ENCODE measurements around the gene ATRN.

Gene ATRN

DNA sequence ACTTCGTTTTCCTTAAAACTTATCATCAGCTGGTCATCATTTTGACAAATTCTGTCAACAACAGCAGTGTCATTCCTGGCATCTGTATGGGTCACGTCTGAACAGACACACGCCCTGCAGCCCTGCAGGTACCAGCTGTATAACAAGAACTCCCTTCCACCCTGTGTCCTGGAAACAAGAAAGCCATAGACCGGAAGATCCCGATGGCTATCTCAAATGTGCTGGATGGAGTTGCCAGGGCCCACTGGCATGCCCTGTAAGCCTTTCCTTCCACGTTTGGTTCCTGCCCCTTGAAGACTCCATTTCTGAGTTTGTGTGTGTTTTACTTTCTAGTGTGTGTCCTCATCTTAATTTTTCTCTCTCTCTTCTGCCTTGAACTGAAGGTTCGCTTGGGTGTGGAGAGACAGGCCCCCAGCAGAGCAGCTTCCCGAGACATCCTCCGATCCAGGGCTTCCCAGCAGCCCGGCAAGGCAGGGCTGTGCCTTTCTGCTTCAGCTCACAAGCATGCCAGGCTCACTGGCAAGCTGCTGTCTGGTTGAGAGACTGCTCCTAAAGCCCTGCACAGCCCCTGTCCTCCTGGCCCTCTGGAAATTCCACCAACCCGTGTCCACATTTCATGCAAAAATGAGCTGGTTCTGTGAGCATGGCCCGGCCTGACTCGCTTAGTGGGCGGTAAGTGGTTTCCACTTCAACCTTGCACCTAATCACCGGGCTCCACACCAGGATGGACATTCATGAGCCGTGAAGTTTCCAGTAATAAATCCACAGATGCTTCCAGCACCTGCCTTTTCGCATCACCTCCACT lies 183.7 kb downstream of the ATRN start:
- in situ Hi-C loops (cut with MboI; ENCODE audit: low sequenced_read_pairs): no loop called here

DNA sequence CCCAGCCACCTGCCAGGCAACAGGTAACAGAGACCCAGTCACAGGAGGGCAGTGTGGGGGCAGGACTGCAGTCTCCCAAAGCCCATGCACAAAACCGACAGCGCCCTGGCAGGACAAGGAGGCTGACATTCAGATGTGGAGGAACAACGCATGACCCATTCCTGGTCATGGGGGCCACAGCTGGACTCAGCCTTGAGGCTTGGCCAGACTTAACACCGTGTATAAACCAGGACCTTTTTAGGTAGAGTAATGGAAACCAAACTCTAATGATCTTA lies 184.2 kb downstream of the ATRN start:
- in situ Hi-C loops (cut with MboI; ENCODE audit: low sequenced_read_pairs): no loop called here

DNA sequence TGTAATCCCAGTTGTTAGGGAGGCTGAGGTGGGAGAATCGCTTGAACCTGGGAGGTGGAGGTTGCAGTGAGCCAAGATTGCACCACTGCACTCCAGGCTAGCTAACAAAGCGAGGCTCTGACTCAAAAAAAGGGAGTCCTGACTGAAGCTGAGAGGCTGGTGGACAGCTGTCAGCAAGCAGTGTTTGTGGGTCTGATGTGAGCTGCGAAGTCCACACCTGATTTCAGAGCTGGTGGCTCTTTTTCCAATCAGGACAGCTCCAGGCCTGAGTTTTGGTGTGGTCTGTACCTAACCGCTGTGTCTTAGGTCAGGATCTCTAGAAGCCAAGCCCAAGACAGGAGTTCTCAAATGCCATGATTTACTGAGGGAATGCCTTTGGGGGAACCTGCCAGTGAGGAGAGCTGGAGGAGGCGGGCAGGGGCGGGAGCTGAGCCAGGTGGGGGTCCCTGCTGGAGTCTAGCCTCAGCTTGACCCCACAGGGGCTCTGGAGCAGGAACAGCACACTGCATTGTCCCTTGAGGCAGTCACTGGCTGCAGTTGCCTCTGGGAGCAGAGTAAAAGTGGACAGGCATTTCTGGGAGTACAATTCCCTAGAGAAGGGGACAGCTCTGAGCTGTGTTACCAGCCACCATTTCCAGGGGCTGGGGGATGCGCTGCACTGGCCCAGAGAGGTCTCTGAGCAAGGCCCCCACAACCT lies 187.3 kb downstream of the ATRN start:
- in situ Hi-C loops (cut with MboI; ENCODE audit: low sequenced_read_pairs): no loop called here

DNA sequence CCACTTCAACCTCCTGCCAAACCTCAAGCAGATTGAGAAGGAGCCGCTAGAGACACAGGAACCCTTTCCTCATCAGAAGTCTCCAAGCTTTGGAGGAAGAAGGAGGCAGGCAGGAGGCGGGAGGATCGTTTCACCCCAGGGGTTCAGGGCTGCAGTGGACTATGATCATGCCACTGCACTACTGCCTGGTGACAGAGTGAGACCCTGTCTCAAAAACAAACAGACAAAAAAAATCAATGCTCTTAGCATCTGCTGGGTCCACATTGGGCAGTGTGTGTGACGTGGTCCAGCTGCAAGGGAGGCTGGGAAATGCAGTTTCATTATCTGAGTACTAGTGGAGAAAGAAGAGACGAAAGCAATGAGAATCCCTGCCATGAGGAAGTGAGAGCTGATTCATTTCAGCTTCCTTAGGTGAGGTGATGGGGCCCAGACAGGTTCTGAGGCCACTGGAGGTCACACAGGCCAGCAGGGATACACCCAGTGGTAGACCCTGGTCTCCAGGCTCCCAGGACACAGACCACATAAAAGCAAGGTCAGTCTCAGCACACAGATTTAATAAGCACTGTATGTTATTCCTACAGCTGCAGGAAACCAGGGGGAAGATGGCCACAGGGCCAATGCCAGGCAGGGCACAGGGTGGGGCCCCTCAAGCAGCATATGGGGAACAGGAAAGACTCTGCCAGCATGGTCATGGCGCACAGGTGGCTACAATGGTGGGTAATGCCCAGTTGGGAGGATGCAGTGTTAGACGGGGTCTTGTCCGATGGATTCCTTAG lies 188.1 kb downstream of the ATRN start:
- in situ Hi-C loops (cut with MboI; ENCODE audit: low sequenced_read_pairs): no loop called here

DNA sequence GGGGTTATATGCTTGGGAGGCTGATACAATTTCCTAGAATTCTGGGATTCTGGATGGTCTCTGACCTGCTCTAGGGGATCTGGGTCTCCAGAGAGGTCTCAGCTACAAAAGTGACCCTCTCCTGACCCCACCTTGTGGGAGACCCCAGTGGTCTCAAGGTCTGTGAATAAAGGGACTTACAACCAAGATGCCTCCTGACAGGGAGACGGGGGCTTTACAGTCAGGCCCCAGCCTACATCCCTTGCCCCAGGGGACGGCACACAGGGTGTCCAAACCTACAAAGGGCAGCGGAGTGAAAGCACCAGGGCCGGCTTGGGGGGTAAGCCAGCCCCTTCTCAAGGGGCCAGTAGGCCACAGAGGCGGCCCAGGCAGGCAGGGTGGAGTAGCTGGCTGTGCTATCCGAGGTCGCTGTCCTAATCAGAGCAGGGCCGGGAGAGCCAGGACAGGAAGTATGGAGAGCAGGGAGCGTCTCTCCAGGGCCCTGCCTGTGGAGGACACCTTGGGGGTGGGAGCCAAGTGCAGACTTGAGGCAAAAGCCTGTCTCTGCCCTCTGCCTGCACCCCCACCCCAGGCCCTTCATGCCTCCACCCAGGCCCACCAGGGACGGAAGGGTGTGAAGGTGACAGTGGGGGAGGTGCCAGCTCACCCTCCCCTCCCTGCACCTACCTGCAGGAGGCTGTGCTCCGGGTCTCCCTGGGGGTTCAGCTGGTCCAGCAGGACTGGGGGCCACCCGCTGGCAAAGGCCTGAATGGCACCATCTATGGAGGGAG lies 188.9 kb downstream of the ATRN start:
- in situ Hi-C loops (cut with MboI; ENCODE audit: low sequenced_read_pairs): no loop called here

DNA sequence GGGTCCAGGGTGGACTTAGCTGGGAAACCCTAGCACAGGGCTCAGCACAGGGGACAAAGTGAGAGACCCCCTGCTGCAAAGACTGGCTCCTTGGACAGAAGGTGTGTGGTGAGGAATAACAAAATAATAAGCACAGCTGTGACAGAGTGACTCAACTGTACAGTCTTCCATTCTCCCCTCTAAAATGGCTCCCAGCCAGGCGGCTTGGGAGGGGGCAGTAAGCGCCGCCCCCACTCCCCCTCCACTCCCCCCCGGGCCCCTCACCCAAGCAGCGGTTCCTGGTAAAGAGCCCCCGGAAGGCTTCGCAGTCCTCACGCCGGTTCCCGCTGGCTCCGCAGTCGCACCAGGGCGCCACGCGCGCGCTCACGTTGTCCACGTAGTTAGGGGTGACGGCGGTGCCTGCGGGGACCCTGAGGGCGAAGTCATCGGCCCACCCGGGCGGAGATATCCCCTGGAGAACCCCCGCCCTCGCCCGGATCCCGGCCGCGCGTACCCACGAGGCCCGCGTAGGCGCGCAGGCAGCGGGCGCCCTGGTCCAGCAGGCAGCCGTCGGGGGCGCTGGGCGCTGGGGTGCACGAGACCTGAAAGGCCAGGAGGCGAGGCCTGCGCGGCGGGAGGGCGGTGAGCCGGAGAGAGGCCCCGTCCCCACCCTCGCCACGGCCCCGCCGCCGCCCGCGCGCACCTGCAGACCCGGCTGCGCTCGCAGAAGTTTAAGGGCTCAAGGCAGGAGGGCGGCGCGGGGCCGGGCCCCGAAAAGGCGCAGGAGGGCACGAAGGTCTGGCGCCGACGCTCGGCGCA lies 189.6 kb downstream of the ATRN start:
- in situ Hi-C loops (cut with MboI; ENCODE audit: low sequenced_read_pairs): no loop called here

DNA sequence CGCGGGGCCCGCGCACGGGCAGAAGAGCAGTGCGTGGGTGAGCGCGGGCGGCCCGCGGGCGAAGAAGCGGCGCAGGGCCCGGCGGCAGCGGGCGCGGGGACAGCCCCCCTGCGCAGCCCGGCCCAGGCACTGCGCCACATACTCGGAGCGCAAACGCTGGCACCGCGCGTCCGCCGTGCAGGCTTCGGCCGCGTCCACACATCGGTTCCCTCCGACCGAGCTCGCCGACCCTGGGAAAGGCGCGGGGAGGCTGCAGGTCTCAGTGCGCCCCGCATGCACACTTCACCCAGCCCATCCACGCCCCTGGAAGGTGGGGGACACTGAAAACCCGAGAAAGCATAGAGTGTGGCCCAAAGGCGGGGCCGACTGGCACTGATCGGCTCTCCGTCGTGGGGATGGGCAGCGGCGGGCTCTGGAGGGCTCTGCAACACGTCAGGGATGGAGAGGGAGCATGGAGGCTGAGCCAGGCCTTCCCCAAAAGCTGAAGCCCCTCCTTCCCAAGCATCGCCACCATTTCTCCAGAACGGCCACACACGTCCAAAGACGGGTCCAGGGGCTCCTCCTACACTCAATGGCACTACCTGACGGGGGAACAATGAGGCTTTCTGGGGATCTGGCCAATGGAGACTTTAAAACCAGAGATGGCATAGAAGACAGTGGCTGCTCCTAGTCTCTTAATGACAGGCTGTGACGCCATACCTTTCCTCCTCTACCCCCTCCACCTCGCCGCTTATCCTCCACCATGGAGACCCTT lies 190.4 kb downstream of the ATRN start:
- in situ Hi-C loops (cut with MboI; ENCODE audit: low sequenced_read_pairs): no loop called here

DNA sequence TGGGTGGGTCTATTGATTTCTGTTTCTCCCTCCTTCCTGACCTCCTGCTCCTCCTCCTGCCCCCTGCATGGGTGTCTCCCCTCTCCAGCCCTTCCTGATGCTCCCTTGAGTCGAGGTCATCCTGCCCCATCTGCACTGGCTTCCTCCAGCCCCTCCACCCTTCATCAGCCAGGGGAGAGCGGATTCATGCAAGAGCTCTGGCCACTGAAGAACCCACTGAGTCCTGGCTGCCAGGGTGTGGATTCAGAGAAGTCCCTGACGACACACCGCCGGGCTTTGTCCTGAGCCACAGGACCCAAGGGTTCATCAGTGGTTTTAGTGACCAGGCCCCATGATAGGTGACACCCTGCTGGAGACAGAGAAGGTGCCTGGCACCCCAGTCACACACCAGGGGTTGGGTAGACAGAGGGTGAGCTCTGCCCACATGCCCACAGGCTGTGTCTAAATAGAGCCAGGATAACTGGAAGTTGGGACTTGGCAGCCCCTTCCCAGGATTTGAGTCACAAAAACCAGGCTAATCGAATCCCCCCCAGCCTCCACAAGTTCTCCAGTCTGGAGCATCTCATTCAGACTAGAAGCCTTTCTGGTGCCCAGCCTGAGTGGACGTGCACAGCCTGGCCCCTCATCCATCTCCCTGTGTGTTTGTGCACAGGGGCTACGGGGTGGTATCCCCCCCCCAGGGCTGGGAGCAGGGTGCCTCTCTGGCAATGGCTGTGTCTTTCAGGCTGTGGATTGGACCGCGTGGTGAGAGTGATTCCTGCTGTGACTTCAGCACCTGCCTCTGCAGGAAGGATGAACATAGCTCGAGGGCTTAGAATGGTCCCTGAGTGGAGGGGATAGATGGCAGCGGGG lies 191.2 kb downstream of the ATRN start:
- in situ Hi-C loops (cut with MboI; ENCODE audit: low sequenced_read_pairs): no loop called here

DNA sequence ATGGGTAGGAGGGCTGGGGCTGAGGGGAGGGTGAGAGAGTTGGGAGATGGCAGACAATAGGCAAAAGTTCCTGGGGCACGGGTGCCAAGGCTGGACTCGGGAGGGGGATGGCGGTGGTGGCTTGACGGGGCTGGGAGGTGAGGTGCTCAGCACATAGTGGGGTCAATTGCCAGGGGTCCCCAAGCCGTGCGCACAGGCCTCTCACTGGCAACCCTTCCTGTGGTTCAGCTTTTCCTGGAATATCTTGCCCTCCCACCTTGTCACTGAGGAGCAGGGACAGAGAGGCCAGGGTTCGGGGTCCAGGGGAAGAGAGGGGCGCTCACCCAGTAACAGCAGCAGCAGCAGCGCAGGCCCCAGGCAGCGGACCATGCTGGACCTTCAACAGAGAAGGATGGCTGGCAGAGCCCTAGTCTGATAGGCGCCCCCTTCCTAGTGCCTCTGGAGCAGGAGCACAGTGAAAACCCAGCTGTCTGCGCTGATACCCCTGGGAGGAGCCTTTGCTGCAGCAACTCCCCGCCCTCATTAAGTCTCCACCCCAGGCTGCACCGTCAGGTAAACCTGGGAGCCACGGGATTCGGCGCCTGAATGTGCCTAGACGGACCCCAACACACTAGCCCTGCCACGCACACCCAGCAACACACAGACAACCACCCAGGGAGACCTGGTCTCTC lies 192.3 kb downstream of the ATRN start, which contains the start of gene GFRA4:
GFRA4 (minus strand) TSS at position 369 of the 671 bp plus-strand sequence; CDS start at position 369, 0 bp downstream.
- in situ Hi-C loops (cut with MboI; ENCODE audit: low sequenced_read_pairs): no loop called here

DNA sequence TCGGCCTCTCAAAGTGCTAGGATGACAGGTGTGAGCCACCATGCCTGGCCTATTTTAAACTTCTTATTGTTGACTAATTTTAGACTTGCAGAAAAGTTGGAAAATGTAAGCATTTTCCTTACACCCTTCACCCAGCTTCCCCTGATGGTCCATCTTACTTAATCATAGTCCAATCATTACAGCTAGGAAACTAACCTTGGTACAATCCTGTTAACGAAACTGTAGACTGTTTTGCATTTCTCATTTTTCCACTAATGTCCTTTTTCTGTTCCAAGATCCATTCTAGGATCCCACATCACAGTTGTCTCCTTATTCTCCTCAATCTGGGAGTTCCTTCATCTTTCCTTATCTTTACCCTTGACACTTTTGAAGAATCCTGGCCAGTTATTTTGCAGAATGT lies 193.0 kb downstream of the ATRN start:
- in situ Hi-C loops (cut with MboI; ENCODE audit: low sequenced_read_pairs): no loop called here

DNA sequence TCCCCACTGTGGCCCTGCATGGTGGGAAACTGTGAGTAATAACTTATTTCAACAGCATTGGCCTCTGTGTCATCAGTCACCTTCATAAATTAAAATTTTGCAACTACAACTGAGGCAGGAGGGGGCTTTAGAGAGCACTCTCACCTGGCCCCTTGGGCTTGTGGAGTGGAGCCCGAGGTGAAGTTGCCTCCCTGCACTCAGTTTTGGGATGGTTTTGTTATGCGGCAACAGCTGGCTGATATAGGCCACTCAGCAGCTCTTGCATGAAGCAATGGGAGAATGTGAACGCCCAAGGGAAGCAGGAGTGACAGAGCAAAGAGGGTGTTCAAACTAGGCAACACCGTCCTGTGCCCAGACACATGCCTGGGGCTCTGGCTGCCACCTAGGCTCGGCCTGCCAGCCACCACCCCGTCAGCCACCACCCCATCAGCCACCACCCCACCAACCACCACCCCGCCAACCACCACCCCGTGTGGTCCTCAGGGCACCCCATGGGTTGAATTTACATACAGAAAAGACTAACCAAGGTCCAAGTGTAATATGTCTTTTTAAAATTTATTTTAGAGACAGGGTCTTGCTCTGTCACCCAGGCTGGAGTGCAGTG lies 196.7 kb downstream of the ATRN start:
- in situ Hi-C loops (cut with MboI; ENCODE audit: low sequenced_read_pairs): no loop called here

DNA sequence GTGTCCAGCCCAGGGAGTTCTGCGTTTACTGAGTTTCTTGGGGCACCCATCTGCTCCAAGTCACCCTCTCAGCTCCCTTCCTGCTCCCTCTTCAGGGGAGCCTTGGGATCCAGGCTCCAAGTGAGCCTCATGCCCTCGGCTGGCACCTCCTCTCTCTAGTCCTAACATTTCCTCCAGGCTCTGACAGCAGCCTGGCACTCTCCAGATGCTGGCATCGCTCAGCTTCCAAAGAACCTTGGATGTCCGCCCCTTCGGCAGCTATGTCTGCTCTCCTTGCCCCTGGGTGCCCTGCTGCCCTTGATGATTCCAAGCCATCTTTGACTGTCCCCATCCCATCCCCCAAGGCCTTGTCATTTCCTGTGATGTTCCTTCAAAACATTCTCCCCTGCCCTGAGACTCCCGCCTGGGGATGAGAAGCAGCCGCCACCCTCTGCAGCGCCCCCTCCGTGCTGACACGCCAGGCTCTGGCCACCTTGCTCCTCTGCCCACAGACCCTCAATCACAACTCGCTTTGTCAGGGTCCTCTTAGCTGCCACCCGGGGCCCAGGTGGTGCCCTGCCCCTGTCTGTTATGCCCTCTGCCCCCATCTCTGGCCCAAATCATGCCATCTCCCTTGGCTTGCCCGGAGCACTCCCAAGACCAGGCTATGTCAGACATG lies 199.0 kb downstream of the ATRN start:
- in situ Hi-C loops (cut with MboI; ENCODE audit: low sequenced_read_pairs): no loop called here

DNA sequence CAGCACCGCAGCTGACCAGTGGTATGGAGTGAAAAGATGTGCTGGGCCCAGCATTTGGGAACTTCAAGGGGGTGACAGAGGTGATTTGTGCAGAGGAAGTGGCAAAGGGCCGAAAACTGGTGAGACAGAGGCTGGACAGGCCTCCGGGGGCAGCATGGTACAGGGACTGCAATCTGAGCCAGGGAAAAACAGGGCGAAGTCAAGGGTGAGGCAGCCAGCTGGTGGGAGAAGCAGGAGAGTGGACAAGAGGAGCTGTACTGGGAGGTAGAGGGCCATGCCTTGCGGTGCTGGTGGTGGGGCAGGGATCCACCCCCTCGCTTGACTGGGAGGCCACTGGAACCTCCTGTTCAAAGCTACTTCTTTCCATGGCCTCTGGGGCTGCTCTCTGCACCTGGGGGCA lies 199.7 kb downstream of the ATRN start:
- in situ Hi-C loops (cut with MboI; ENCODE audit: low sequenced_read_pairs): no loop called here

DNA sequence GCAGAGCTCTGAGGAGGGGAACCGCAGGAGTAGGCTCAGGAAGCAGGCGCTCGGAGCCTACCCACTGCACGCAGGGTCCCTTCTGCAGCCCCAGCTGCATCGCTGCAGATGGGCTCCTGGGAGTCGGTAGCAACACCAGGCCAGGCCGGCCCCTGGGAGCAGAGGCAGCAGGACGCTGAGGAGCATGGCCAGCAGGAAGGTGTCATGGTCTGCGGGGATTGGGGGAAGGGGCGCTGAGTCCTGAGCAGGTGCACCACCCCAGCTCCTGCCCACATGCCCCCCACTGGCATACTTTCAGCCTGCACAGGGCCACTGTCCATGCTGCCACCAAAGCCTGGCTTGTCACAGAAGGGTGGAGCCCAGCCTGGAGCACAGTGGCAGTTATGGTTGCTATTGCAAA lies 200.1 kb downstream of the ATRN start:
- in situ Hi-C loops (cut with MboI; ENCODE audit: low sequenced_read_pairs): no loop called here

DNA sequence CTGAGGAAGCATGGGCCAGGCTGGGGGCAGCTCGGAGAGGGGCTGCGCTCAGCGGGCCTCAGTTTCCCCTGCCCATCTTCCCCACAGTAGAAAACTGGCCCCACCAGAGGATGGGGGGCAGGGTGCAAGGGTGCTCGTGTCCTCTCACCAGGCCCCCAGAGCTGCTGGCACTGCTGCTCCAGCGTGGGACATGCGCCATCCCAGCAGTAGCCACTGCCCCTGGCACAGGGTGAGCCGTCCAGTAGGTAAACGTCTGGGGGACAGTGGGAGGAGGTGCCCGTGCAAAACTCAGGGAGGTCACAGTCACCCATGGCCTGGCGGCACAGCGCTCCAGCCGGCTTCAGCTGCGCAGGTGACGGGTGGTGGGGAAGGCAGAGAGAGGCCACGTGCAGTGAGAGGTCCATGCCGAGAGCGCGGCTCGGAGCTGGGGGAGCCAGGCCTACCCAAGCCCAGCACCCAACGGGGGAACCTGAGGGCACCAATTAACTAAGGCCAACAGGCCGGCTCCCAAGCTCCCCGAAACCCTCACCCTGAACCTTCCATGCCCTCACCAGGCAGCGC lies 201.2 kb downstream of the ATRN start:
- in situ Hi-C loops (cut with MboI; ENCODE audit: low sequenced_read_pairs): no loop called here

DNA sequence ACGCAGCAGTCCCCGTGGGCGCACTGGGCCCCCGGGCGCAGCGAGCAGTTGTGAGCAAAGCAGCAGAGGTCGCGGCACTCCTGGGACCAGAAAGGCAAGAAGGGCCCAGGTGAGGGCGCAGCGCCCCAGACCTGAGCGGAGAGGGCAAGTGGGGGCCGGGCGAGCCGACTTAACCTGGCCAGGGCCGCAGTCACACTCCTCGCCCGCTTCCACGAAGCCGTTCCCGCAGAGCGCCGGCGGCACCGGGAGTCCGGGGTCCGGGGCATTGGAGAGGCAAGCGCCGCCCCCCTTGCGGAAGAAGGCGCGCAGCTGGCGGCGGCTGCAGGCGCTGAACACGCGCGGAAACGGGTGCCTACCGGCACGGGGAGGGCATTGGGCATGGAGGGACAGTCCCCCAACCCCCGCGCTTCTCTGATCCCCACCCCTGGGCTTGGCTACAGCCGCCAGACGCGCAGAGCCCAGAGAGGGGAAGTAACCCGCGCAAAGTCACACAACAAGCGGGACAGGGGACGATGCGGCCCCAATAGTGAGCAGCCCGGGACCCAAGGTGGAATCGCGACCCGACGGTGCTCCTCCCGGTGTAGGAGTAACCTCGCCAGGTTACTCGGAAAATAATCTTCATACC lies 201.8 kb downstream of the ATRN start:
- in situ Hi-C loops (cut with MboI; ENCODE audit: low sequenced_read_pairs): no loop called here

Measured in hTERT RPE-1 (cell line).